ENCODE data around the gene CNOT9. TPM values are rescaled to one million over a fixed set of nuclear protein-coding genes. Genes with fewer than 3 reads are reported as not detected.

The CNOT9 gene
- total and polyA plus RNA-seq, 12 donors, result 15.7 to 28.2 (median 20.5) TPM

DNA sequence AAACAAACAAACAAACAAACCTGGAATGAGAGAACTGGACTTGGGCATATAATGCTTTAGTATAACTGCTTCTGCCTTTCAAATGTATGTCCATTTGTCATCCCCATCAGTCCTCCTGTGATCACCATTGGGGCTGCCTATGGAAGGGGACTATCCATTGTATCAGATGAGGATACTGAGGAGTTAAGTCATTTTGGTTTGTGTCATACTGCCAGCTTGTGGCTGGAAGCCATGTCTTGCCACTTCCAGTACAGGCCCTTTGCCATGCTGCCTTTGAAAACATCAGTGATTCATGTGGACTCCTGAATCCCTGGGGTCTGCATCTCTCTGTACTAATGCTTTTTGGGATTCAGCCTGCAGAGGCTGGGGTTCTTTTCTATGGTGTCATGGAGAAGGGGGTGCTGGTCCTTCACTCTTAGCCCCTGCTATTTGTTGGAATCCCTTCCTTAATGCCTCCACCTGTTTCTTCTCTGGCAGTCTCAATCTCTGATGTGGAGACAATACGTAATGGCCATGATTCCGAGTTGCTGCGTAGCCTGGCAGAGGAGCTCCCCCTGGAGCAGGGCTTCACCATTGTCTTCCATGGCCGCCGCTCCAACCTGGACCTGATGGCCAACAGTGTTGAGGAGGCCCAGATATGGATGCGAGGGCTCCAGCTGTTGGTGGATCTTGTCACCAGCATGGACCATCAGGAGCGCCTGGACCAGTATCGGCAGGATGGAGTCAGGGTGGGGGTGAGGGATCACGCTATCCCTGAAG, 49.6 kb downstream of the CNOT9 start:
- Histone ChIP-seq H3K36me3 (no peaks in the 10 kb centered on the region), H3K27me3 (no peaks in the 10 kb centered on the region), H3K27ac (no peak overlapping the region), H3K9me3 (no peaks in the 10 kb centered on the region), H3K4me1 (peaks cover 0 to 12% (median 5%) of the 10 kb centered on the region in 9 donors), H3K4me3 (no peak overlapping the region)
- WGBS, 2 donors, result 88% methylated on average over 9 of the region's 9 CpGs
- DNase-seq (no peak), ATAC-seq (no peak)
- intact Hi-C loops (cut with DNase I), result no loop called here
- TF ChIP-seq, protein P1, sequence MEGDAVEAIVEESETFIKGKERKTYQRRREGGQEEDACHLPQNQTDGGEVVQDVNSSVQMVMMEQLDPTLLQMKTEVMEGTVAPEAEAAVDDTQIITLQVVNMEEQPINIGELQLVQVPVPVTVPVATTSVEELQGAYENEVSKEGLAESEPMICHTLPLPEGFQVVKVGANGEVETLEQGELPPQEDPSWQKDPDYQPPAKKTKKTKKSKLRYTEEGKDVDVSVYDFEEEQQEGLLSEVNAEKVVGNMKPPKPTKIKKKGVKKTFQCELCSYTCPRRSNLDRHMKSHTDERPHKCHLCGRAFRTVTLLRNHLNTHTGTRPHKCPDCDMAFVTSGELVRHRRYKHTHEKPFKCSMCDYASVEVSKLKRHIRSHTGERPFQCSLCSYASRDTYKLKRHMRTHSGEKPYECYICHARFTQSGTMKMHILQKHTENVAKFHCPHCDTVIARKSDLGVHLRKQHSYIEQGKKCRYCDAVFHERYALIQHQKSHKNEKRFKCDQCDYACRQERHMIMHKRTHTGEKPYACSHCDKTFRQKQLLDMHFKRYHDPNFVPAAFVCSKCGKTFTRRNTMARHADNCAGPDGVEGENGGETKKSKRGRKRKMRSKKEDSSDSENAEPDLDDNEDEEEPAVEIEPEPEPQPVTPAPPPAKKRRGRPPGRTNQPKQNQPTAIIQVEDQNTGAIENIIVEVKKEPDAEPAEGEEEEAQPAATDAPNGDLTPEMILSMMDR (IDR thresholded peaks at IDR 0.05), result peak in 1 of 9 donors; percentile 5

DNA sequence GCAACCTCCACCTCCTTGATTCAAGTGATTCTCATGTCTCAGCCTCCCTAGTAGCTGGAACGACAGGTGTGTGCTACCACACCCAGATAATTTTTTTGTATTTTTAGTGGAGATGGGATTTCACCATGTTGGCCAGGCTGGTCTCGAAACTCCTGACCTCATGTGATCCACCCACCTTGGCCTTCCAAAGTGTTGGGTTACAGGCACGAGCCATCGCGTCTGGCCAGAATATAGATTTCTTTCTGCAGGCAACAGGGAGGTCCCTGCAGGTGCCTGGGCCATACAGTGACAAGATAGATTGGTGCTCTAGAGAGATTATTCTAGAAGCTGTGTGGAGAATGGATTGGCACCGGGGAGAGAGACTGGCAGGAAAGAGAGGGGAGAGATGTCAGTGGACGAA, 52.4 kb downstream of the CNOT9 start:
- no peaks in the 10 kb centered on the region for H3K27me3 ChIP-seq
- H3K4me1 ChIP-seq, result peaks cover 0 to 17% (median 5%) of the 10 kb centered on the region in 9 donors
- WGBS, 2 donors, result 81 to 83% methylated on average over 7 of the region's 7 CpGs
- intact Hi-C loops (cut with DNase I), result no loop called here
- H3K27ac ChIP-seq, result no peak overlapping the region
- TF ChIP-seq, protein P1 (IDR thresholded peaks at IDR 0.05), result no peak
- H3K36me3 ChIP-seq, result no peaks in the 10 kb centered on the region
- no peaks in the 10 kb centered on the region for H3K9me3 ChIP-seq
- no peak for ATAC-seq
- no peak for DNase-seq
- no peak overlapping the region for H3K4me3 ChIP-seq

DNA sequence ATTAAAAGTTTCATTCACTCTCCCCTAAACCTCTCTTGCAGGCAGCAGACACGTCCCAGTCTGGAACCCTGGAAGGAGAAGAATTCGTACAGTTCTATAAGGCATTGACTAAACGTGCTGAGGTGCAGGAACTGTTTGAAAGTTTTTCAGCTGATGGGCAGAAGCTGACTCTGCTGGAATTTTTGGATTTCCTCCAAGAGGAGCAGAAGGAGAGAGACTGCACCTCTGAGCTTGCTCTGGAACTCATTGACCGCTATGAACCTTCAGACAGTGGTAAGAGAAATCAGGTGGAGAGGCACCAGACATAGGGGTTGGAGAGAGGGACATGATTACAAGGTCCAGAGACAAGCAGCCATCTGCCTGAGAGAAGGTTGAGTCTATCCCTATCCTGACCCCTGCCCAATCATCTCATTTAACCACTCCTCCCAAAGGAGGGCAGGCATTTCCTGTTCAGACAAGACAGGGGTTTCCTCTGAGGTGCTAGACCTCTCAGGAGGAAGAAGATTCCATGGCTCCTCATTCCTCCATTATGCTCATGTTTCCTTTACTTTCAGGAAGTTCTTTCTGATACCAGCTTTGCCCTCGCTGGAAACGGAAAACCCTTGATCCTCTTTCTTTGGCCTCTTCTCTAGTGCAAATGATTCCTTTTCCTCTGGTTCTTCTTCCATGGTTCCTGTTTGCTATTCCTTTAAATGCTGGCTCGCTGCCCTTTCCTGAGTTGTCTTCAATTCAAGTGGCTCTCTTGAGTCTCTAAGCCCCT, 54.1 kb downstream of the CNOT9 start:
- H3K27me3 ChIP-seq, result no peaks in the 10 kb centered on the region
- TF ChIP-seq, protein P1 (IDR thresholded peaks at IDR 0.05), result no peak
- ATAC-seq (peak in 5 of 8 donors; percentile 13 to 70 (median 39)), DNase-seq (no peak)
- no peaks in the 10 kb centered on the region for H3K36me3 ChIP-seq
- 46 to 47% methylated on average over 7 of the region's 7 CpGs for WGBS, 2 donors
- peaks cover 0 to 17% (median 5%) of the 10 kb centered on the region in 9 donors for H3K4me1 ChIP-seq
- H3K9me3 ChIP-seq, result no peaks in the 10 kb centered on the region
- intact Hi-C loops (cut with DNase I), result no loop called here
- H3K4me3 ChIP-seq, result no peak overlapping the region
- H3K27ac ChIP-seq, result peak overlapping the region in 1 of 10 donors; percentile 61

DNA sequence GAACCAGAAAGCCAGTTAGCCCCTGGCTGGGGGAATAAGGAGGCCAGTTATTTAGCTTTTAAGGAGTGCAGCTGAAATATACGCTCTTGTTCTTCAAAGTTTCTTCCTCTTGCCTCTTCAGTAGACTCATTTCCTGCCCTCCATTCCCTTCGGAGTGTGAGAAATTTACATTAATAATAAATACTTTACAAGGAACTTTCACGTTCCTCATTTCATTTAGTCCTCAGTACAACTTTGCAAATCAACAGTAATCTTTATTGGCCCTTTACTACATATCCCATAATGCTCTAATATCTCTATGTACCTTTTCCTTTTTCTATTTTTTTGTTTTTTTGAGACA, 54.7 kb downstream of the CNOT9 start:
- TF ChIP-seq, protein P1 (IDR thresholded peaks at IDR 0.05), result no peak
- Histone ChIP-seq H3K4me1 (peaks cover 0 to 17% (median 5%) of the 10 kb centered on the region in 9 donors), H3K36me3 (no peaks in the 10 kb centered on the region), H3K9me3 (no peaks in the 10 kb centered on the region), H3K27ac (peak overlapping the region in 1 of 10 donors; percentile 61), H3K4me3 (no peak overlapping the region), H3K27me3 (no peaks in the 10 kb centered on the region)
- ATAC-seq, result no peak
- 56 to 68% methylated on average over 3 of the region's 3 CpGs for WGBS, 2 donors
- DNase-seq, result no peak
- intact Hi-C loops (cut with DNase I), result no loop called here

Data from heart right ventricle (tissue), 16 donors.